Sigmoid colon (tissue), 4 donors: ENCODE results near the gene SRR.

ENCODE experiments used
- EP300 ChIP-seq, 4 donors: sonication (generic); formaldehyde crosslinking; IDR thresholded peaks; one replicate each; pipeline ENCODE4 v1.6.1; 2017; ENCODE audit warnings: antibody characterized with exemption in 4 of 4
- POLR2A ChIP-seq, 2 donors: fragments of 450-650 bp; IDR thresholded peaks; one replicate each; pipeline ENCODE4 v1.6.1; 2016; ENCODE audit warnings: antibody characterized with exemption in 2 of 2, mild to moderate bottlenecking in 2 of 2, moderate library complexity in 2 of 2
- POLR2AphosphoS5 ChIP-seq, 4 donors: sonication (generic); formaldehyde crosslinking; IDR thresholded peaks; one replicate each; pipeline ENCODE4 v1.6.1; 2017; ENCODE audit warnings: antibody characterized with exemption in 4 of 4
- TF ChIP-seq, protein P1 (sequence below), 4 experiments: fragments of 450-650 bp in 3 of 4; fragments of 200-600 bp in 1 of 4; IDR thresholded peaks; one replicate each; pipeline ENCODE4 v1.5.1; 2016 to 2019; ENCODE audit warnings: antibody characterized with exemption in 4 of 4, mild to moderate bottlenecking in 3 of 4, moderate library complexity in 2 of 4

DNA sequence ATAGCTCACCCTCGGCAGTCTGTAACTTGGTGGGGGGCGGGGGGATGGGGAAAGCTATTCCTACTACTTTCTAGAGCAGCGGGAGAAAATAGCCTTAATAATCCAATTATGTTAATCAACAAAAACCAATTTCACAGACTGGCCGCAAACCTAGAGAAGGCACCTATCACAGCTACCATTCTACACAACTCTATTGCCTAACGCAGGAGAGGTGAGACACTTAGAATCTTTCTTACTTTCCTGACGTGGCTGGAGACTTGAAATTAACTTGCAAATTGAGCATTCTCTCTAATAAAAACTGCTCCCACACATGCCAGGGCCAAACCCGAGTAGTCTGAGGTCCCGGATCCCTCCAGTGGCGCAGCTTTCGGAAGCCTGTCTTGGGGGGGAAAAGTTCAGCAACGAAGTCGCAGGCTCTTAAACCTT, 959 bp upstream of the SRR start:
- TF ChIP-seq POLR2A (IDR thresholded peaks at IDR 0.05), result no peak
- TF ChIP-seq, protein P1, sequence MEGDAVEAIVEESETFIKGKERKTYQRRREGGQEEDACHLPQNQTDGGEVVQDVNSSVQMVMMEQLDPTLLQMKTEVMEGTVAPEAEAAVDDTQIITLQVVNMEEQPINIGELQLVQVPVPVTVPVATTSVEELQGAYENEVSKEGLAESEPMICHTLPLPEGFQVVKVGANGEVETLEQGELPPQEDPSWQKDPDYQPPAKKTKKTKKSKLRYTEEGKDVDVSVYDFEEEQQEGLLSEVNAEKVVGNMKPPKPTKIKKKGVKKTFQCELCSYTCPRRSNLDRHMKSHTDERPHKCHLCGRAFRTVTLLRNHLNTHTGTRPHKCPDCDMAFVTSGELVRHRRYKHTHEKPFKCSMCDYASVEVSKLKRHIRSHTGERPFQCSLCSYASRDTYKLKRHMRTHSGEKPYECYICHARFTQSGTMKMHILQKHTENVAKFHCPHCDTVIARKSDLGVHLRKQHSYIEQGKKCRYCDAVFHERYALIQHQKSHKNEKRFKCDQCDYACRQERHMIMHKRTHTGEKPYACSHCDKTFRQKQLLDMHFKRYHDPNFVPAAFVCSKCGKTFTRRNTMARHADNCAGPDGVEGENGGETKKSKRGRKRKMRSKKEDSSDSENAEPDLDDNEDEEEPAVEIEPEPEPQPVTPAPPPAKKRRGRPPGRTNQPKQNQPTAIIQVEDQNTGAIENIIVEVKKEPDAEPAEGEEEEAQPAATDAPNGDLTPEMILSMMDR (IDR thresholded peaks at IDR 0.05), result no peak
- no peak for TF ChIP-seq EP300 (IDR thresholded peaks at IDR 0.05)
- no peak for TF ChIP-seq POLR2AphosphoS5 (IDR thresholded peaks at IDR 0.05)
